GM12892 (cell line): Measurements from ENCODE around the gene NFASC.

Experiments used
- POLR2A ChIP-seq: IDR thresholded peaks from 2 replicates; pipeline ENCODE4 v1.6.1; 2011; ENCODE audit warnings: low read depth, low read length, control low read depth
- POLR2AphosphoS5 ChIP-seq: IDR thresholded peaks from 2 replicates; pipeline ENCODE4 v1.6.1; 2011; ENCODE audit warnings: low read depth, low read length, control low read depth
- TAF1 ChIP-seq: IDR thresholded peaks from 2 replicates; pipeline ENCODE4 v1.6.1; 2011; ENCODE audit warnings: low read depth, mild to moderate bottlenecking, control low read depth, low read length, borderline replicate concordance

DNA sequence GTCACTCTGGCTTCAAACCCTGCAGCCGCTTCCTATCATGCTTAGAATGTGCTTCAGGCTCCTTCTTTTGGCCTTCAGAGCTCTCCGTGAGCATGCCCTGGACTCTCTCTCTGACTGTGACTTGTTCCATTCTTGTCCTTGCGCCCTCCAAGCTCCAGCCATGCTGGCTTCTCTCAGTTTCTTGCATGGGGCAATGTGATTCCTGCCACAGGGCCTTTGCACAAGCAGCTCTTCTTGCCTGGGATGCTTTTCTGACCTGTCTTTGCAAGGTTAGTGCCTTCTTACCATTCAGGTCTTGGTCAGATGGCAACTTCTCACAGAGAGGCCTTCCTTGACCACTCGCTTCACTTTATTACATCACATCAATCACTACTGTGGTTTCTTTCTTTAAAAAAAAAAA is 66.1 kb downstream of the NFASC start:
- no peak for TF ChIP-seq POLR2AphosphoS5
- no peak for TF ChIP-seq POLR2A
- TF ChIP-seq TAF1 = no peak
